IgD-negative memory B cell (primary cell): ENCODE data around the gene HSPA12A. TPM values are rescaled to one million over a fixed set of nuclear protein-coding genes. Genes with fewer than 3 reads are reported as not detected.

Experiments
- H3K27ac Mint-ChIP-seq, 3 donors: one replicate each; pipeline ENCODE4 v1.8.0; 2020 to 2022; ENCODE audit warnings: mild to moderate bottlenecking in 3 of 3, mixed read lengths in 3 of 3, moderate library complexity in 1 of 3
- H3K27me3 Mint-ChIP-seq: one replicate; pipeline ENCODE4 v1.8.0; 2021; ENCODE audit warnings: mixed read lengths
- H3K36me3 Mint-ChIP-seq: one replicate; pipeline ENCODE4 v1.8.0; 2020; ENCODE audit warnings: mild to moderate bottlenecking, mixed read lengths
- H3K4me1 Mint-ChIP-seq, 3 donors: one replicate each; pipeline ENCODE4 v1.8.0; 2020 to 2022; ENCODE audit warnings: mixed read lengths in 3 of 3, mild to moderate bottlenecking in 1 of 3
- H3K4me3 Mint-ChIP-seq, 4 donors: one replicate each; pipeline ENCODE4 v1.8.0; 2020 to 2022; ENCODE audit warnings: mild to moderate bottlenecking in 4 of 4, mixed read lengths in 4 of 4, moderate library complexity in 3 of 4
- H3K9me3 Mint-ChIP-seq, 3 donors: one replicate each; pipeline ENCODE4 v1.8.0; 2020 to 2021; ENCODE audit warnings: mixed read lengths in 3 of 3, mild to moderate bottlenecking in 1 of 3
- polyA plus RNA-seq: library from polyadenylated mRNA; unstranded; fragments of 300-500 nt; fragmentation: Illumina TruSeq; gene quantifications from one replicate; pipeline ENCODE4 v1.2.3, GENCODE V29; 2021

The HSPA12A gene
- polyA plus RNA-seq, 1 donor from 2014 or later = 6.7 TPM

- Mint-ChIP-seq H3K4me1 (peaks cover 0 to 1% (median 0%) of the 10 kb centered on the region in 3 donors), H3K27me3 (peaks cover 7% of the 10 kb centered on the region), H3K27ac (no peak overlapping the region), H3K4me3 (no peak overlapping the region), H3K9me3 (peaks cover 0 to 1% (median 0%) of the 10 kb centered on the region in 3 donors), H3K36me3 (no peaks in the 10 kb centered on the region)
These were observed 71.0 kb downstream of the HSPA12A start for GRCh38 chr10:116671274-116671926.

- Mint-ChIP-seq H3K27me3 (peaks cover 7% of the 10 kb centered on the region), H3K4me1 (peaks cover 0 to 1% (median 0%) of the 10 kb centered on the region in 3 donors), H3K27ac (no peak overlapping the region), H3K9me3 (peaks cover 0 to 1% (median 0%) of the 10 kb centered on the region in 3 donors), H3K4me3 (no peak overlapping the region), H3K36me3 (no peaks in the 10 kb centered on the region)
These were observed 71.7 kb downstream of the HSPA12A start for GRCh38 chr10:116670706-116671105.

- Mint-ChIP-seq H3K4me3 (no peak overlapping the region), H3K36me3 (no peaks in the 10 kb centered on the region), H3K9me3 (peaks cover 0 to 1% (median 0%) of the 10 kb centered on the region in 3 donors), H3K4me1 (peaks cover 0 to 1% (median 0%) of the 10 kb centered on the region in 3 donors), H3K27ac (no peak overlapping the region), H3K27me3 (peaks cover 7% of the 10 kb centered on the region)
These were observed 72.3 kb downstream of the HSPA12A start for GRCh38 chr10:116669832-116670644.

- peaks cover 7% of the 10 kb centered on the region for H3K27me3 Mint-ChIP-seq
- no peak overlapping the region for H3K4me3 Mint-ChIP-seq
- peaks cover 0 to under 1% (median 0%) of the 10 kb centered on the region in 3 donors for H3K9me3 Mint-ChIP-seq
- peaks cover 0 to 1% (median 0%) of the 10 kb centered on the region in 3 donors for H3K4me1 Mint-ChIP-seq
- no peaks in the 10 kb centered on the region for H3K36me3 Mint-ChIP-seq
- no peak overlapping the region for H3K27ac Mint-ChIP-seq
These were observed 73.3 kb downstream of the HSPA12A start for GRCh38 chr10:116669080-116669479.

- Mint-ChIP-seq H3K27ac (no peak overlapping the region), H3K9me3 (no peaks in the 10 kb centered on the region), H3K4me3 (no peak overlapping the region), H3K27me3 (peaks cover 9% of the 10 kb centered on the region), H3K36me3 (no peaks in the 10 kb centered on the region), H3K4me1 (peaks cover 0 to 1% (median 0%) of the 10 kb centered on the region in 3 donors)
These were observed 73.9 kb downstream of the HSPA12A start for GRCh38 chr10:116668446-116668845.

- H3K4me1 Mint-ChIP-seq = peaks cover 0 to 1% (median 0%) of the 10 kb centered on the region in 3 donors
- peaks cover 9% of the 10 kb centered on the region for H3K27me3 Mint-ChIP-seq
- H3K27ac Mint-ChIP-seq = no peak overlapping the region
- no peaks in the 10 kb centered on the region for H3K36me3 Mint-ChIP-seq
- H3K4me3 Mint-ChIP-seq = no peak overlapping the region
- no peaks in the 10 kb centered on the region for H3K9me3 Mint-ChIP-seq
These were observed 74.3 kb downstream of the HSPA12A start for GRCh38 chr10:116668018-116668417.

GRCh38 chr10:116667484-116667883 lies 74.9 kb downstream of the HSPA12A start:
- Mint-ChIP-seq H3K4me3 (no peak overlapping the region), H3K9me3 (no peaks in the 10 kb centered on the region), H3K36me3 (no peaks in the 10 kb centered on the region), H3K27me3 (peaks cover 9% of the 10 kb centered on the region), H3K4me1 (peaks cover 0 to 1% (median 0%) of the 10 kb centered on the region in 3 donors), H3K27ac (no peak overlapping the region)

- peaks cover 9% of the 10 kb centered on the region for H3K27me3 Mint-ChIP-seq
- H3K36me3 Mint-ChIP-seq = no peaks in the 10 kb centered on the region
- H3K9me3 Mint-ChIP-seq = no peaks in the 10 kb centered on the region
- no peak overlapping the region for H3K27ac Mint-ChIP-seq
- peaks cover 0 to 1% (median 0%) of the 10 kb centered on the region in 3 donors for H3K4me1 Mint-ChIP-seq
- no peak overlapping the region for H3K4me3 Mint-ChIP-seq
These were observed 76.7 kb downstream of the HSPA12A start for GRCh38 chr10:116665541-116666125.

- Mint-ChIP-seq H3K27ac (no peak overlapping the region), H3K9me3 (no peaks in the 10 kb centered on the region), H3K4me3 (no peak overlapping the region), H3K36me3 (no peaks in the 10 kb centered on the region), H3K27me3 (peaks cover 5% of the 10 kb centered on the region), H3K4me1 (peaks cover 0 to 1% (median 0%) of the 10 kb centered on the region in 3 donors)
These were observed 77.7 kb downstream of the HSPA12A start for GRCh38 chr10:116664631-116665030.

- Mint-ChIP-seq H3K4me3 (no peak overlapping the region), H3K4me1 (peaks cover 0 to 1% (median 0%) of the 10 kb centered on the region in 3 donors), H3K9me3 (no peaks in the 10 kb centered on the region), H3K27me3 (peaks cover 5% of the 10 kb centered on the region), H3K36me3 (no peaks in the 10 kb centered on the region), H3K27ac (no peak overlapping the region)
These were observed 79.0 kb downstream of the HSPA12A start for GRCh38 chr10:116663342-116663741.

GRCh38 chr10:116660860-116661259 lies 81.5 kb downstream of the HSPA12A start:
- H3K4me1 Mint-ChIP-seq = no peaks in the 10 kb centered on the region
- H3K4me3 Mint-ChIP-seq = no peak overlapping the region
- H3K9me3 Mint-ChIP-seq = no peaks in the 10 kb centered on the region
- peaks cover 2% of the 10 kb centered on the region for H3K27me3 Mint-ChIP-seq
- no peak overlapping the region for H3K27ac Mint-ChIP-seq
- no peaks in the 10 kb centered on the region for H3K36me3 Mint-ChIP-seq

GRCh38 chr10:116659049-116659670 lies 83.2 kb downstream of the HSPA12A start:
- H3K4me3 Mint-ChIP-seq = no peak overlapping the region
- no peaks in the 10 kb centered on the region for H3K36me3 Mint-ChIP-seq
- no peak overlapping the region for H3K27ac Mint-ChIP-seq

GRCh38 chr10:116657863-116658551 lies 84.4 kb downstream of the HSPA12A start:
- H3K27ac Mint-ChIP-seq = no peak overlapping the region
- H3K9me3 Mint-ChIP-seq = peaks cover 0 to 1% (median 0%) of the 10 kb centered on the region in 3 donors
- H3K36me3 Mint-ChIP-seq = no peaks in the 10 kb centered on the region
- peak overlapping the region in 1 of 4 donors; percentile 52 for H3K4me3 Mint-ChIP-seq
- no peaks in the 10 kb centered on the region for H3K4me1 Mint-ChIP-seq
- H3K27me3 Mint-ChIP-seq = peaks cover 4% of the 10 kb centered on the region

More at GRCh38 chr10:116659049-116659670, 83.2 kb downstream of the HSPA12A start:
- Mint-ChIP-seq H3K27me3 (peaks cover 5% of the 10 kb centered on the region), H3K4me1 (no peaks in the 10 kb centered on the region), H3K9me3 (no peaks in the 10 kb centered on the region)

- H3K36me3 Mint-ChIP-seq = no peaks in the 10 kb centered on the region
- no peak overlapping the region for H3K27ac Mint-ChIP-seq
- no peak overlapping the region for H3K4me3 Mint-ChIP-seq
- H3K4me1 Mint-ChIP-seq = no peaks in the 10 kb centered on the region
- peaks cover 0 to 8% (median 3%) of the 10 kb centered on the region in 3 donors for H3K9me3 Mint-ChIP-seq
- H3K27me3 Mint-ChIP-seq = peaks cover 4% of the 10 kb centered on the region
These were observed 86.3 kb downstream of the HSPA12A start for GRCh38 chr10:116656044-116656443.
